PFSK-1 (cell line): ENCODE measurements around the gene DNAJB2.

ENCODE experiments used
- FOXP2 ChIP-seq: optimal IDR thresholded peaks from 2 replicates; pipeline ENCODE3; 2011; ENCODE audit warnings: borderline replicate concordance, control low read depth, inconsistent platforms; ENCODE audit not compliant: insufficient read depth; ENCODE audit errors: extremely low read length, extremely low read depth
- POLR2AphosphoS5 ChIP-seq: IDR thresholded peaks from 2 replicates; pipeline ENCODE4 v1.6.1; 2012; ENCODE audit warnings: low read depth, mild to moderate bottlenecking, control low read depth, low read length, moderate library complexity
- SIN3A ChIP-seq: IDR thresholded peaks from 2 replicates; pipeline ENCODE4 v1.6.1; 2012; ENCODE audit warnings: mild to moderate bottlenecking, low read length, moderate library complexity, borderline replicate concordance; ENCODE audit not compliant: insufficient read depth
- TAF1 ChIP-seq: IDR thresholded peaks from 2 replicates; pipeline ENCODE4 v1.6.1; 2012; ENCODE audit warnings: low read length, control low read depth, borderline replicate concordance; ENCODE audit not compliant: insufficient read depth
- TF ChIP-seq, protein P1 (sequence below), 2 experiments: IDR thresholded peaks; 2 replicates each; pipeline versions ENCODE4 v1.6.1 to v1.8.0; 2011 to 2012; ENCODE audit warnings: low read depth in 2 of 2, low read length in 2 of 2, control low read depth in 1 of 2, inconsistent platforms in 1 of 2, mild to moderate bottlenecking in 1 of 2, moderate library complexity in 1 of 2; ENCODE audit not compliant: insufficient read depth in 1 of 2

The DNAJB2 gene

DNA sequence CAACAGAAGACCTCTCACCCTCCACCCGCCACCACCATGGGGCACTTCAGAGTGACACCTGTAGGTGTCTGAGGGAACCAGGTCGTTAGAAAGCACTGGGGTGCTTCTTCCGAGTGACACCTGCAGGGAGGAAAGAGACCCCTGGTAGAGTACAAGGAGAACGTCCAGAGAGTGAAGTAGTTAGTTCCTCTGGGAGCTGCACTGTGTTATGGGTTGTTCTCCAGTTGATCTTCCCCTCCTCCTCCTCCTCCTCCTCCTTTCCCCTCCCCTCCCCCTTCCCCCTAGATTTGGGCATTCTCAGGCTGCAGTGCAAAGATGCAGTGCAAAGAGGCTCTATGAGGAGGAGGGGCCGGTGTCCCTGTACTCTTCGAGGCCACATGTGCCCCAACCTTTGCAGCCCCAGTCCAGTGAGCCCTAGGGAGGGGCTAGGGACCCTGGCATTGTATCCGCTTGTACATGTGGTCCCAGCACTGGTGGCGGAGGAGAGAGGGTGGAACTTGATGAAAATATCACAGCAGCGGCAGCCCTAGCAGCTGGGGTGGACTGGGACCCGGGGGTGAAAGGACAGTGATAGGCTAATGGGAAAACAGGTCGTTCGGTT lies 850 bp downstream of the DNAJB2 start:
- TF ChIP-seq SIN3A (no peak), FOXP2 (no peak), POLR2AphosphoS5 (no peak), TAF1 (no peak)
- TF ChIP-seq, protein P1, sequence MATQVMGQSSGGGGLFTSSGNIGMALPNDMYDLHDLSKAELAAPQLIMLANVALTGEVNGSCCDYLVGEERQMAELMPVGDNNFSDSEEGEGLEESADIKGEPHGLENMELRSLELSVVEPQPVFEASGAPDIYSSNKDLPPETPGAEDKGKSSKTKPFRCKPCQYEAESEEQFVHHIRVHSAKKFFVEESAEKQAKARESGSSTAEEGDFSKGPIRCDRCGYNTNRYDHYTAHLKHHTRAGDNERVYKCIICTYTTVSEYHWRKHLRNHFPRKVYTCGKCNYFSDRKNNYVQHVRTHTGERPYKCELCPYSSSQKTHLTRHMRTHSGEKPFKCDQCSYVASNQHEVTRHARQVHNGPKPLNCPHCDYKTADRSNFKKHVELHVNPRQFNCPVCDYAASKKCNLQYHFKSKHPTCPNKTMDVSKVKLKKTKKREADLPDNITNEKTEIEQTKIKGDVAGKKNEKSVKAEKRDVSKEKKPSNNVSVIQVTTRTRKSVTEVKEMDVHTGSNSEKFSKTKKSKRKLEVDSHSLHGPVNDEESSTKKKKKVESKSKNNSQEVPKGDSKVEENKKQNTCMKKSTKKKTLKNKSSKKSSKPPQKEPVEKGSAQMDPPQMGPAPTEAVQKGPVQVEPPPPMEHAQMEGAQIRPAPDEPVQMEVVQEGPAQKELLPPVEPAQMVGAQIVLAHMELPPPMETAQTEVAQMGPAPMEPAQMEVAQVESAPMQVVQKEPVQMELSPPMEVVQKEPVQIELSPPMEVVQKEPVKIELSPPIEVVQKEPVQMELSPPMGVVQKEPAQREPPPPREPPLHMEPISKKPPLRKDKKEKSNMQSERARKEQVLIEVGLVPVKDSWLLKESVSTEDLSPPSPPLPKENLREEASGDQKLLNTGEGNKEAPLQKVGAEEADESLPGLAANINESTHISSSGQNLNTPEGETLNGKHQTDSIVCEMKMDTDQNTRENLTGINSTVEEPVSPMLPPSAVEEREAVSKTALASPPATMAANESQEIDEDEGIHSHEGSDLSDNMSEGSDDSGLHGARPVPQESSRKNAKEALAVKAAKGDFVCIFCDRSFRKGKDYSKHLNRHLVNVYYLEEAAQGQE (IDR thresholded peaks at IDR 0.05; ENCODE audit: insufficient read depth in 1 of 2, low read depth in 2 of 2, low read length in 2 of 2) = no peak

DNA sequence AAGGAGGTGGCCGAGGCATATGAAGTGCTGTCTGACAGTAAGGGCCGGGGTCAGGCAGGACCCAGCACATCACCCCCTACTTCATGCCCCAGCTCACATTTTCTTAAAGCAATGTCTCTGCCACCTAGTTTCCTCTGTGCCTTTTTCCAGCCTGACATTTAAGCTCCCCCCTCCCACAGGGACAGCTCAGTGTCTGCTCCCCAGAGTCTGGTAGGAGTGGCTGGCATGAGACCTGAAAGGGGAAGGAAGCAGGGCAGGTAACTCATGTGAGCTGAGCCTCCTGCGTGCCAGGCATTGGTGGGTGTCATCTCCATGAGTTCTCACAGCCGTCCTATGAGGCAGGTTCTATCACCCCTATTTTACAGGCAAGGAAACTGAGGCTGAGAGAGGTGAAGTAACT lies 1.5 kb downstream of the DNAJB2 start:
- TF ChIP-seq POLR2AphosphoS5 (no peak), TAF1 (no peak), SIN3A (no peak), FOXP2 (no peak)
- TF ChIP-seq, protein P1 (IDR thresholded peaks at IDR 0.05; ENCODE audit: insufficient read depth in 1 of 2, low read depth in 2 of 2, low read length in 2 of 2) = no peak

DNA sequence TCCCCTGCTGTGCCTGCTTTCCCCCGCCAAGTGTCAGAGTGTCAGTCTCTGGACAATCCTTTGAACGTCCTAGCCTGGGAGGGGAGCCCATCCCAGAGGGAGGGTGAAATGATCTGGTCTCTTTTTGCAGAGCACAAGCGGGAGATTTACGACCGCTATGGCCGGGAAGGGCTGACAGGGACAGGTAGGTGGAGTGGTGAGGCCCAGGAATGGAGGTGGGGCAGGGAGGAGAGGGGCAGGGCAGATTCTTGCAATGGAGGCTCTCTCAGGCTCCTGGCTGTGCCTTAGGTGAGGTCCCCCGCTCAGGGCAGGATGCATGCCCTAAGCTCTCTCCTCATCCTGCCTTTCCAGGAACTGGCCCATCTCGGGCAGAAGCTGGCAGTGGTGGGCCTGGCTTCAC lies 2.4 kb downstream of the DNAJB2 start:
- TF ChIP-seq SIN3A = no peak
- TF ChIP-seq TAF1 = no peak
- TF ChIP-seq FOXP2 = no peak
- TF ChIP-seq, protein P1 (IDR thresholded peaks at IDR 0.05; ENCODE audit: insufficient read depth in 1 of 2, low read depth in 2 of 2, low read length in 2 of 2) = no peak
- TF ChIP-seq POLR2AphosphoS5 = no peak

DNA sequence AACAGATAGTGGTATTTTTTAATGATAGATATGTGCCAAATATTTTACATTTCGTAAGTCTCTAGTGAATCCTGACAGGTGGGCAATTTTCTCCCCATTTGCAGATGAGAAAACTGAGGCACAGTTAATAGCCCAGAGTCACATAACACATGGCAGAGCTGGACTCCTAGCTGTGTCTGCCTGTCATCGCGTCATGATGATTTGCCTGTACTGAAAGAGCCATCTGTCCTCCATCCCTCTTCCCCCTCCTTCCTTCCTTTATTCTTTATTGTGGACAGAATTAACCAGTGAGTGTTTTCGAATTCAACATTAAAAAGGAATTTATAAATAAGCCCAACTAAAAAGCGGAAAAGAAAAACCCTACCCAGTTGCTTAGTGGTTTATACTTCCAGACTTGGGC lies 3.2 kb downstream of the DNAJB2 start:
- TF ChIP-seq, protein P1 (IDR thresholded peaks at IDR 0.05; ENCODE audit: insufficient read depth in 1 of 2, low read depth in 2 of 2, low read length in 2 of 2) = no peak
- TF ChIP-seq POLR2AphosphoS5 (no peak), FOXP2 (no peak), SIN3A (no peak), TAF1 (no peak)
